H1 (cell line): ENCODE data around the gene TNIK. TPM values are rescaled to one million over a fixed set of nuclear protein-coding genes. Genes with fewer than 3 reads are reported as not detected.

Experiments
- CTCF ChIP-seq, 3 experiments: IDR thresholded peaks; 1 replicate in 2 of 3; 2 replicates in 1 of 3; pipeline versions ENCODE4 v1.5.1 to v1.6.1; 2011; ENCODE audit warnings: low read length in 3 of 3, mild to moderate bottlenecking in 3 of 3, inconsistent platforms in 2 of 3, low read depth in 1 of 3, moderate library complexity in 1 of 3; ENCODE audit not compliant: insufficient read depth in 1 of 3; ENCODE audit errors: control extremely low read depth in 1 of 3
- HDAC2 ChIP-seq, 2 experiments: fragments of 300-600 bp in 1 of 2; sonication (generic) in 1 of 2; IDR thresholded peaks; 2 replicates each; pipeline ENCODE4 v1.6.1; 2011 to 2012; ENCODE audit warnings: low read depth in 2 of 2, low read length in 2 of 2, mild to moderate bottlenecking in 2 of 2, moderate library complexity in 2 of 2, borderline replicate concordance in 1 of 2, inconsistent platforms in 1 of 2
- HDAC6 ChIP-seq: IDR thresholded peaks from one replicate; pipeline ENCODE4 v1.7.1; 2012; ENCODE audit warnings: low read depth, mild to moderate bottlenecking, inconsistent platforms, low read length, moderate library complexity
- NANOG ChIP-seq: IDR thresholded peaks from 2 replicates; pipeline ENCODE4 v1.6.1; 2011; ENCODE audit warnings: low read length, low read depth, mild to moderate bottlenecking, inconsistent platforms; ENCODE audit not compliant: insufficient read depth, poor library complexity, severe bottlenecking
- SP2 ChIP-seq: IDR thresholded peaks from 2 replicates; pipeline ENCODE4 v1.6.1; 2012; ENCODE audit warnings: mild to moderate bottlenecking, low read length, inconsistent platforms
- TEAD4 ChIP-seq: IDR thresholded peaks from 2 replicates; pipeline ENCODE4 v1.6.1; 2012; ENCODE audit warnings: low read depth, low read length, inconsistent platforms, mixed read lengths
- polyA plus RNA-seq, 7 experiments: library from polyadenylated mRNA; depleted of rRNA in 3 of 7; stranded (reverse) in 5 of 7; unstranded in 2 of 7; fragments of >200 nt in 5 of 7; fragments of 200-250 nt in 2 of 7; gene quantifications; 1 replicate in 5 of 7; 2 replicates in 1 of 7; 4 replicates in 1 of 7; pipeline versions ENCODE4 v1.2.1 to v1.2.3, GENCODE V29; 2011 to 2013; ENCODE audit warnings: missing spikeins in 2 of 7, mixed read lengths in 2 of 7
- total RNA-seq: library from RNA; stranded (reverse); fragmentation: NEBNext Ultra II Directional; extraction: Animal tissue kit (Norgen Biotek cat#: 25700); gene quantifications from 2 replicates; pipeline ENCODE4 v1.2.1, GENCODE V29; 2021
- TF ChIP-seq, protein P1 (sequence below): fragments of 300-600 bp; sonication (generic); IDR thresholded peaks from 2 replicates; pipeline ENCODE4 v1.7.1; 2012; ENCODE audit warnings: low read length, moderate library complexity, mild to moderate bottlenecking, inconsistent platforms; ENCODE audit not compliant: insufficient replicate concordance
- TF ChIP-seq, protein P2 (sequence below): IDR thresholded peaks from 2 replicates; pipeline ENCODE4 v1.6.1; 2011; ENCODE audit warnings: low read depth, mild to moderate bottlenecking, low read length; ENCODE audit not compliant: insufficient read depth

The TNIK gene
- total and polyA plus RNA-seq, 2 of the 8 experiments (the other 6 are each of a cell fraction or from before 2014, with no cell fraction given): 7.4 to 42.0 TPM

DNA sequence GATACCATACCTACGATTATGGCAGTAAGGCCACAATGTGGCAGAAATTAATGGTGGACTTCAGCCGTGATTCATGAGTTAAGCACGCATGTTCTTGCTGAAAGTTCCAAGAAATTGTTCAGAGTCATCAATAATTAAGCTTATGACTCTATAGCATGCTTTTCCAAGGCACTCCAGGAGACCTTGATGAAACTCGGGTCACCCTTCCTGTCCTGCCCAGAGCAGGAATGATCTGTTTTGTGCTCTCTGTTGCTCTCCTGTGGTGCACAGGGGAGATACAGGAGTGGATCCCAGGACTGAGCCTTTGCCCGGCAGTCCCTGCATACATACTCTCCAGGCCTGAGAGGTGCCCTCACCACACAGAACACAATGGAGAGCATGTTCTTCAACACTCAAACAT is 292.1 kb downstream of the TNIK start (continued):
- TF ChIP-seq, protein P1, sequence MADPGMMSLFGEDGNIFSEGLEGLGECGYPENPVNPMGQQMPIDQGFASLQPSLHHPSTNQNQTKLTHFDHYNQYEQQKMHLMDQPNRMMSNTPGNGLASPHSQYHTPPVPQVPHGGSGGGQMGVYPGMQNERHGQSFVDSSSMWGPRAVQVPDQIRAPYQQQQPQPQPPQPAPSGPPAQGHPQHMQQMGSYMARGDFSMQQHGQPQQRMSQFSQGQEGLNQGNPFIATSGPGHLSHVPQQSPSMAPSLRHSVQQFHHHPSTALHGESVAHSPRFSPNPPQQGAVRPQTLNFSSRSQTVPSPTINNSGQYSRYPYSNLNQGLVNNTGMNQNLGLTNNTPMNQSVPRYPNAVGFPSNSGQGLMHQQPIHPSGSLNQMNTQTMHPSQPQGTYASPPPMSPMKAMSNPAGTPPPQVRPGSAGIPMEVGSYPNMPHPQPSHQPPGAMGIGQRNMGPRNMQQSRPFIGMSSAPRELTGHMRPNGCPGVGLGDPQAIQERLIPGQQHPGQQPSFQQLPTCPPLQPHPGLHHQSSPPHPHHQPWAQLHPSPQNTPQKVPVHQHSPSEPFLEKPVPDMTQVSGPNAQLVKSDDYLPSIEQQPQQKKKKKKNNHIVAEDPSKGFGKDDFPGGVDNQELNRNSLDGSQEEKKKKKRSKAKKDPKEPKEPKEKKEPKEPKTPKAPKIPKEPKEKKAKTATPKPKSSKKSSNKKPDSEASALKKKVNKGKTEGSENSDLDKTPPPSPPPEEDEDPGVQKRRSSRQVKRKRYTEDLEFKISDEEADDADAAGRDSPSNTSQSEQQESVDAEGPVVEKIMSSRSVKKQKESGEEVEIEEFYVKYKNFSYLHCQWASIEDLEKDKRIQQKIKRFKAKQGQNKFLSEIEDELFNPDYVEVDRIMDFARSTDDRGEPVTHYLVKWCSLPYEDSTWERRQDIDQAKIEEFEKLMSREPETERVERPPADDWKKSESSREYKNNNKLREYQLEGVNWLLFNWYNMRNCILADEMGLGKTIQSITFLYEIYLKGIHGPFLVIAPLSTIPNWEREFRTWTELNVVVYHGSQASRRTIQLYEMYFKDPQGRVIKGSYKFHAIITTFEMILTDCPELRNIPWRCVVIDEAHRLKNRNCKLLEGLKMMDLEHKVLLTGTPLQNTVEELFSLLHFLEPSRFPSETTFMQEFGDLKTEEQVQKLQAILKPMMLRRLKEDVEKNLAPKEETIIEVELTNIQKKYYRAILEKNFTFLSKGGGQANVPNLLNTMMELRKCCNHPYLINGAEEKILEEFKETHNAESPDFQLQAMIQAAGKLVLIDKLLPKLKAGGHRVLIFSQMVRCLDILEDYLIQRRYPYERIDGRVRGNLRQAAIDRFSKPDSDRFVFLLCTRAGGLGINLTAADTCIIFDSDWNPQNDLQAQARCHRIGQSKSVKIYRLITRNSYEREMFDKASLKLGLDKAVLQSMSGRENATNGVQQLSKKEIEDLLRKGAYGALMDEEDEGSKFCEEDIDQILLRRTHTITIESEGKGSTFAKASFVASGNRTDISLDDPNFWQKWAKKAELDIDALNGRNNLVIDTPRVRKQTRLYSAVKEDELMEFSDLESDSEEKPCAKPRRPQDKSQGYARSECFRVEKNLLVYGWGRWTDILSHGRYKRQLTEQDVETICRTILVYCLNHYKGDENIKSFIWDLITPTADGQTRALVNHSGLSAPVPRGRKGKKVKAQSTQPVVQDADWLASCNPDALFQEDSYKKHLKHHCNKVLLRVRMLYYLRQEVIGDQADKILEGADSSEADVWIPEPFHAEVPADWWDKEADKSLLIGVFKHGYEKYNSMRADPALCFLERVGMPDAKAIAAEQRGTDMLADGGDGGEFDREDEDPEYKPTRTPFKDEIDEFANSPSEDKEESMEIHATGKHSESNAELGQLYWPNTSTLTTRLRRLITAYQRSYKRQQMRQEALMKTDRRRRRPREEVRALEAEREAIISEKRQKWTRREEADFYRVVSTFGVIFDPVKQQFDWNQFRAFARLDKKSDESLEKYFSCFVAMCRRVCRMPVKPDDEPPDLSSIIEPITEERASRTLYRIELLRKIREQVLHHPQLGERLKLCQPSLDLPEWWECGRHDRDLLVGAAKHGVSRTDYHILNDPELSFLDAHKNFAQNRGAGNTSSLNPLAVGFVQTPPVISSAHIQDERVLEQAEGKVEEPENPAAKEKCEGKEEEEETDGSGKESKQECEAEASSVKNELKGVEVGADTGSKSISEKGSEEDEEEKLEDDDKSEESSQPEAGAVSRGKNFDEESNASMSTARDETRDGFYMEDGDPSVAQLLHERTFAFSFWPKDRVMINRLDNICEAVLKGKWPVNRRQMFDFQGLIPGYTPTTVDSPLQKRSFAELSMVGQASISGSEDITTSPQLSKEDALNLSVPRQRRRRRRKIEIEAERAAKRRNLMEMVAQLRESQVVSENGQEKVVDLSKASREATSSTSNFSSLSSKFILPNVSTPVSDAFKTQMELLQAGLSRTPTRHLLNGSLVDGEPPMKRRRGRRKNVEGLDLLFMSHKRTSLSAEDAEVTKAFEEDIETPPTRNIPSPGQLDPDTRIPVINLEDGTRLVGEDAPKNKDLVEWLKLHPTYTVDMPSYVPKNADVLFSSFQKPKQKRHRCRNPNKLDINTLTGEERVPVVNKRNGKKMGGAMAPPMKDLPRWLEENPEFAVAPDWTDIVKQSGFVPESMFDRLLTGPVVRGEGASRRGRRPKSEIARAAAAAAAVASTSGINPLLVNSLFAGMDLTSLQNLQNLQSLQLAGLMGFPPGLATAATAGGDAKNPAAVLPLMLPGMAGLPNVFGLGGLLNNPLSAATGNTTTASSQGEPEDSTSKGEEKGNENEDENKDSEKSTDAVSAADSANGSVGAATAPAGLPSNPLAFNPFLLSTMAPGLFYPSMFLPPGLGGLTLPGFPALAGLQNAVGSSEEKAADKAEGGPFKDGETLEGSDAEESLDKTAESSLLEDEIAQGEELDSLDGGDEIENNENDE: no peak
- TF ChIP-seq SP2: no peak
- TF ChIP-seq CTCF (IDR thresholded peaks at IDR 0.05; ENCODE audit: control extremely low read depth in 1 of 3, insufficient read depth in 1 of 3, low read depth in 1 of 3, low read length in 3 of 3): peak; percentile 57 to 66 (median 66)
- TF ChIP-seq NANOG: no peak
- 0 out of 2 replicates have a peak, but pooled peaks have one; percentile 27 for TF ChIP-seq TEAD4
- TF ChIP-seq, protein P2, sequence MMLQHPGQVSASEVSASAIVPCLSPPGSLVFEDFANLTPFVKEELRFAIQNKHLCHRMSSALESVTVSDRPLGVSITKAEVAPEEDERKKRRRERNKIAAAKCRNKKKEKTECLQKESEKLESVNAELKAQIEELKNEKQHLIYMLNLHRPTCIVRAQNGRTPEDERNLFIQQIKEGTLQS: no peak
- no peak for TF ChIP-seq HDAC6
- no peak for TF ChIP-seq HDAC2 (IDR thresholded peaks at IDR 0.05; ENCODE audit: borderline replicate concordance in 1 of 2, low read depth in 2 of 2, low read length in 2 of 2)
